ENCODE measurements around the gene FAM193B.

Gene FAM193B

GRCh38 chr5:177575488-177575887 lies 21.1 kb upstream of the FAM193B start:
- no peak for ATAC-seq
- TF ChIP-seq SNAI2 (CRISPR knock-in tag; IDR thresholded peaks at IDR 0.05) = no peak
- no peak for TF ChIP-seq ZNF565 (CRISPR knock-in tag; conservative IDR thresholded peaks at IDR 0.05; ENCODE audit: low read depth)
- no peak for TF ChIP-seq TCF4 (CRISPR knock-in tag; IDR thresholded peaks at IDR 0.05; ENCODE audit: borderline replicate concordance)
- TF ChIP-seq TOX (CRISPR knock-in tag; IDR thresholded peaks at IDR 0.05; ENCODE audit: borderline replicate concordance) = no peak
- TF ChIP-seq ZNF8 (CRISPR knock-in tag; IDR thresholded peaks at IDR 0.05) = no peak
- no peak for TF ChIP-seq OSR1 (CRISPR knock-in tag; IDR thresholded peaks at IDR 0.05)
- TF ChIP-seq PATZ1 (CRISPR knock-in tag; IDR thresholded peaks at IDR 0.05; ENCODE audit: borderline replicate concordance) = no peak
- no peak for TF ChIP-seq GLIS3 (CRISPR knock-in tag; IDR thresholded peaks at IDR 0.05)
- no peak for TF ChIP-seq PPARA (CRISPR knock-in tag; IDR thresholded peaks at IDR 0.05; ENCODE audit: borderline replicate concordance)
- no peak for TF ChIP-seq ARNTL (CRISPR knock-in tag; IDR thresholded peaks at IDR 0.05; ENCODE audit: borderline replicate concordance, low read depth)

GRCh38 chr5:177569894-177570293 lies 15.5 kb upstream of the FAM193B start:
- no peak for TF ChIP-seq ZFP30 (CRISPR knock-in tag; IDR thresholded peaks at IDR 0.05)
- TF ChIP-seq BACH2 (CRISPR knock-in tag; IDR thresholded peaks at IDR 0.05; ENCODE audit: borderline replicate concordance) = no peak
- no peak for TF ChIP-seq ZNF8 (CRISPR knock-in tag; IDR thresholded peaks at IDR 0.05)
- no peak for TF ChIP-seq ZNF565 (CRISPR knock-in tag; conservative IDR thresholded peaks at IDR 0.05; ENCODE audit: low read depth)
- TF ChIP-seq CREB5 (CRISPR knock-in tag; IDR thresholded peaks at IDR 0.05; ENCODE audit: low read depth) = no peak
- TF ChIP-seq POU6F1 (CRISPR knock-in tag; IDR thresholded peaks at IDR 0.05; ENCODE audit: borderline replicate concordance, low read depth) = no peak
- no peak for TF ChIP-seq ESRRG (CRISPR knock-in tag; IDR thresholded peaks at IDR 0.05)
- no peak for TF ChIP-seq RARB (CRISPR knock-in tag; IDR thresholded peaks at IDR 0.05)
- no peak for TF ChIP-seq ISL1 (CRISPR knock-in tag; IDR thresholded peaks at IDR 0.05)
- no peak for TF ChIP-seq OSR1 (CRISPR knock-in tag; IDR thresholded peaks at IDR 0.05)
- TF ChIP-seq ZC3H10 (CRISPR knock-in tag; IDR thresholded peaks at IDR 0.05) = no peak
- no peak for TF ChIP-seq TOX (CRISPR knock-in tag; IDR thresholded peaks at IDR 0.05; ENCODE audit: borderline replicate concordance)
- no peak for TF ChIP-seq ZNF70 (CRISPR knock-in tag; IDR thresholded peaks at IDR 0.05)
- TF ChIP-seq PPARA (CRISPR knock-in tag; IDR thresholded peaks at IDR 0.05; ENCODE audit: borderline replicate concordance) = no peak
- TF ChIP-seq GLIS3 (CRISPR knock-in tag; IDR thresholded peaks at IDR 0.05) = no peak
- no peak for TF ChIP-seq TSHZ2 (CRISPR knock-in tag; IDR thresholded peaks at IDR 0.05)
- TF ChIP-seq PATZ1 (CRISPR knock-in tag; IDR thresholded peaks at IDR 0.05; ENCODE audit: borderline replicate concordance) = no peak
- TF ChIP-seq SNAI2 (CRISPR knock-in tag; IDR thresholded peaks at IDR 0.05) = no peak
- no peak for TF ChIP-seq CSDC2 (CRISPR knock-in tag; IDR thresholded peaks at IDR 0.05)

GRCh38 chr5:177568326-177568725 lies 14.0 kb upstream of the FAM193B start:
- TF ChIP-seq PATZ1 (CRISPR knock-in tag; IDR thresholded peaks at IDR 0.05; ENCODE audit: borderline replicate concordance) (no peak), TOX (CRISPR knock-in tag; IDR thresholded peaks at IDR 0.05; ENCODE audit: borderline replicate concordance) (no peak), TCF4 (CRISPR knock-in tag; IDR thresholded peaks at IDR 0.05; ENCODE audit: borderline replicate concordance) (no peak), ARNTL (CRISPR knock-in tag; IDR thresholded peaks at IDR 0.05; ENCODE audit: borderline replicate concordance, low read depth) (no peak), ZNF565 (CRISPR knock-in tag; conservative IDR thresholded peaks at IDR 0.05; ENCODE audit: low read depth) (no peak), ZNF8 (CRISPR knock-in tag; IDR thresholded peaks at IDR 0.05) (no peak)
- ATAC-seq = no peak

More at GRCh38 chr5:177569894-177570293, 15.5 kb upstream of the FAM193B start:
- no peak for ATAC-seq
